ENCODE data around the gene KCNMA1. TPM values are rescaled to one million over a fixed set of nuclear protein-coding genes. Genes with fewer than 3 reads are reported as not detected.

The KCNMA1 gene
- total RNA-seq, 1 donor from 2014 or later, result 94.3 TPM

- TF ChIP-seq POLR2AphosphoS5 (IDR thresholded peaks at IDR 0.05; ENCODE audit: insufficient read depth in 1 of 2, low read depth in 1 of 2) (no peak), POLR2A (IDR thresholded peaks at IDR 0.05) (no peak)
- Histone ChIP-seq H3K9me3 (no peaks in the 10 kb centered on the region), H3K4me3 (no peak overlapping the region), H3K27me3 (no peaks in the 10 kb centered on the region), H3K4me1 (peaks cover 5% of the 10 kb centered on the region), H3K36me3 (no peaks in the 10 kb centered on the region), H3K27ac (no peak overlapping the region)
- no peak for DNase-seq (ENCODE audit: extremely low spot score in 2 of 2)
- intact Hi-C loops (cut with DNase I), result no loop called here
These were observed 516.8 kb downstream of the KCNMA1 start for GRCh38 chr10:77120666-77121376.

GRCh38 chr10:77120012-77120411, 517.6 kb downstream of the KCNMA1 start:
- peaks cover 5% of the 10 kb centered on the region for H3K4me1 ChIP-seq
- no peak for DNase-seq (ENCODE audit: extremely low spot score in 2 of 2)
- no peak overlapping the region for H3K4me3 ChIP-seq
- no peaks in the 10 kb centered on the region for H3K36me3 ChIP-seq
- no peaks in the 10 kb centered on the region for H3K9me3 ChIP-seq
- no peak overlapping the region for H3K27ac ChIP-seq
- intact Hi-C loops (cut with DNase I), result no loop called here
- no peaks in the 10 kb centered on the region for H3K27me3 ChIP-seq
- no peak for TF ChIP-seq POLR2AphosphoS5 (IDR thresholded peaks at IDR 0.05; ENCODE audit: insufficient read depth in 1 of 2, low read depth in 1 of 2)
- no peak for TF ChIP-seq POLR2A (IDR thresholded peaks at IDR 0.05)
- no peak for TF ChIP-seq CTCF (IDR thresholded peaks at IDR 0.05)

- TF ChIP-seq POLR2A (IDR thresholded peaks at IDR 0.05) (no peak), CTCF (IDR thresholded peaks at IDR 0.05) (no peak), POLR2AphosphoS5 (IDR thresholded peaks at IDR 0.05; ENCODE audit: insufficient read depth in 1 of 2, low read depth in 1 of 2) (no peak)
- no peaks in the 10 kb centered on the region for H3K27me3 ChIP-seq
- no peak overlapping the region for H3K27ac ChIP-seq
- DNase-seq (ENCODE audit: extremely low spot score in 2 of 2), result no peak
- no peaks in the 10 kb centered on the region for H3K9me3 ChIP-seq
- H3K36me3 ChIP-seq, result no peaks in the 10 kb centered on the region
- H3K4me3 ChIP-seq, result no peak overlapping the region
- intact Hi-C loops (cut with DNase I), result no loop called here
- peaks cover 5% of the 10 kb centered on the region for H3K4me1 ChIP-seq
These were observed 518.9 kb downstream of the KCNMA1 start for GRCh38 chr10:77118603-77119282.

DNA sequence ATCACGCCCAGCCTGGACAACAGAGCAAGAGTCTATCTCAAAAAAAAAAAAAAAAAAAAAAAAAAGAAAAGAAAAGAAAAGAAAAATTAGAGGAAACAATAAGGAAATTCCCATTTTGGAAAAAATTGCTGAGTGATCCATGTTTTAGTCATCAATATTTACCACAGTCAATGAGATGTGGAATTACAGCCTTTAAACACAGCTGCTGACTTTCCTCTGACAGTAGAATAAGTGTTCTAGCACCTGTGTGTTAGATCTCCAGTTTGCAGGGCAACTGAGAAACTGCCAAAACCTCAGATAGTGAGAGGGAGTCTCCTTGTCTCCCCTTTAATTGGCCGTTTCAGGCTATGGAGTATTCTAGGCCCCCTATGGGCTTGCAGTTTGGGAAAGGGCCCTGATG, 520.1 kb downstream of the KCNMA1 start:
- H3K9me3 ChIP-seq, result no peaks in the 10 kb centered on the region
- H3K4me3 ChIP-seq, result no peak overlapping the region
- no peaks in the 10 kb centered on the region for H3K36me3 ChIP-seq
- TF ChIP-seq POLR2A (IDR thresholded peaks at IDR 0.05) (no peak), CTCF (IDR thresholded peaks at IDR 0.05) (no peak), POLR2AphosphoS5 (IDR thresholded peaks at IDR 0.05; ENCODE audit: insufficient read depth in 1 of 2, low read depth in 1 of 2) (no peak)
- H3K27me3 ChIP-seq, result no peaks in the 10 kb centered on the region
- no peak for DNase-seq (ENCODE audit: extremely low spot score in 2 of 2)
- intact Hi-C loops (cut with DNase I), result no loop called here
- H3K27ac ChIP-seq, result no peak overlapping the region
- H3K4me1 ChIP-seq, result peaks cover 5% of the 10 kb centered on the region

DNA sequence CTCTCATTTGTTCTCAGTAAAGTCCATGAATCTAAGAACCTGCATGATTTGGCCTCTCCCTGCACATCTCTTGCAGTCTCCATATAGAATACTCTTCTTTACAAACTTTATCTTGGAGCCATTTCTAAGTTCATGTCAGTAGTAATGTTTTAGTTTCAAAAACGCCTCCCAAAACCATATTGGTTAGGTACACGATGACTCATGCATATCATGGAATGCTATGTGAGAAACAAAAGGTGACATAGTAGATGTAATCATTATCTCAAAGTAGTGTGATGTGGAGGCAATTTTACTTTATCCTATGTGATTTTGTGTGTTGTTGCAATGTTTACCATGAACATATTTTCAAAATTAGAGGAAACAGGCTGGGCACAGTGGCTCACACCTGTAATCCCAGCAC, 520.7 kb downstream of the KCNMA1 start:
- H3K4me1 ChIP-seq, result peaks cover 9% of the 10 kb centered on the region
- H3K4me3 ChIP-seq, result no peak overlapping the region
- no peaks in the 10 kb centered on the region for H3K9me3 ChIP-seq
- no peak overlapping the region for H3K27ac ChIP-seq
- intact Hi-C loops (cut with DNase I), result no loop called here
- TF ChIP-seq POLR2AphosphoS5 (IDR thresholded peaks at IDR 0.05; ENCODE audit: insufficient read depth in 1 of 2, low read depth in 1 of 2) (no peak), POLR2A (IDR thresholded peaks at IDR 0.05) (no peak), CTCF (IDR thresholded peaks at IDR 0.05) (no peak)
- no peaks in the 10 kb centered on the region for H3K27me3 ChIP-seq
- H3K36me3 ChIP-seq, result no peaks in the 10 kb centered on the region
- no peak for DNase-seq (ENCODE audit: extremely low spot score in 2 of 2)

Measured in vagina (tissue), 2 donors.